ENCODE results near the gene STK35. TPM values are rescaled to one million over a fixed set of nuclear protein-coding genes. Genes with fewer than 3 reads are reported as not detected.

The STK35 gene
- total RNA-seq, 2 experiments from 2014 or later: 18.0 to 18.4 TPM

DNA sequence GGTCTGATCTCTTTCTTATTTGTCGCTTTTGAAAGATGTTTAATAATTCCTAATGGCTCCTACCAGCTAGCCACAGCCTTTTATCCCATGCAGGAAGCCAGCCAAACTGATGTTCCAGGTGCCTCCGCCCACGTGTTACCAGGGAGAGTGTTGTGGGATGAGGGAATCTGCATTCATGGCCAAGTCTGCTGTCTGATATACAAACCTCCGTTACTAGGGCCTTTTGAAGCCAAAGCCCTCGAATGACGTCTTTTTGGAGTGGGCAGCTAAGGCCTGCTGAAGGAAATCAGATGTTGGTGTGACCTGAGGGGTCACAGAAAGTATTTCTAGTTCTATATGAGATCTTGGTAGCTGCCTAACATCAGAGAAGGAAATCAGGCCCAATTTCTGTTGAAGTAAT, 21.3 kb downstream of the STK35 start:
- H3K27ac Mint-ChIP-seq: no peak overlapping the region
- H3K36me3 Mint-ChIP-seq (ENCODE audit: low read depth): peaks cover 45% of the 10 kb centered on the region
- H3K4me3 Mint-ChIP-seq: no peak overlapping the region
- H3K27me3 Mint-ChIP-seq: no peaks in the 10 kb centered on the region
- peaks cover 69% of the 10 kb centered on the region for H3K4me1 Mint-ChIP-seq (ENCODE audit: low read depth)
- ChIA-PET POLR2A (no interaction called here), CTCF (interaction anchor here (1.0 to 1.3 kb wide), 3 partner anchors 10 to 17 kb away, joined by 3 read pairs; no protein-coding TSS in a partner anchor)
- no peak for ATAC-seq
- peaks cover 4% of the 10 kb centered on the region for H3K9me3 Mint-ChIP-seq
- no peak for DNase-seq
- intact Hi-C loops (cut with micrococcal nuclease): no loop called here
- TF ChIP-seq, protein P1, sequence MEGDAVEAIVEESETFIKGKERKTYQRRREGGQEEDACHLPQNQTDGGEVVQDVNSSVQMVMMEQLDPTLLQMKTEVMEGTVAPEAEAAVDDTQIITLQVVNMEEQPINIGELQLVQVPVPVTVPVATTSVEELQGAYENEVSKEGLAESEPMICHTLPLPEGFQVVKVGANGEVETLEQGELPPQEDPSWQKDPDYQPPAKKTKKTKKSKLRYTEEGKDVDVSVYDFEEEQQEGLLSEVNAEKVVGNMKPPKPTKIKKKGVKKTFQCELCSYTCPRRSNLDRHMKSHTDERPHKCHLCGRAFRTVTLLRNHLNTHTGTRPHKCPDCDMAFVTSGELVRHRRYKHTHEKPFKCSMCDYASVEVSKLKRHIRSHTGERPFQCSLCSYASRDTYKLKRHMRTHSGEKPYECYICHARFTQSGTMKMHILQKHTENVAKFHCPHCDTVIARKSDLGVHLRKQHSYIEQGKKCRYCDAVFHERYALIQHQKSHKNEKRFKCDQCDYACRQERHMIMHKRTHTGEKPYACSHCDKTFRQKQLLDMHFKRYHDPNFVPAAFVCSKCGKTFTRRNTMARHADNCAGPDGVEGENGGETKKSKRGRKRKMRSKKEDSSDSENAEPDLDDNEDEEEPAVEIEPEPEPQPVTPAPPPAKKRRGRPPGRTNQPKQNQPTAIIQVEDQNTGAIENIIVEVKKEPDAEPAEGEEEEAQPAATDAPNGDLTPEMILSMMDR (IDR thresholded peaks at IDR 0.05): no peak

DNA sequence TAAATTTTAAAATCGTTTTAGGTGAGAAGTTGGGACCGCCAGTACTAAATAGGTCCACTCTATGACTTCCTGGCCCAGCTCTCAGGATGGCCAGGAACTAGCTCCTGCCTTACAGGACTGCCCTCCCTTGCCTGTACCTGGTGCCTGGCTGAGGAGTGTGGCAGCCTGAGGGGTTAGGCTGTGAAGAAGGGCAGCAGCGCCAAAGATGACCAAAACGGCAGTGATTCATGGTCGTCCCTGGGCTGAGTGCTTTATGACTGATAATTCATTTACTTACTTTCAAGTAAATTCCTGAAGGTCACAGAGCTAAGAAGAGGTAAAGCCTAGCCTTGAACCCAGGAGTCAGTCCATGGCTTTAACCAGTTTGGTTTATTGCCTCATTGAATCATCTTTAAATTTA, 22.1 kb downstream of the STK35 start:
- H3K4me3 Mint-ChIP-seq: no peak overlapping the region
- DNase-seq: no peak
- POLR2A ChIA-PET: interaction anchor here (1.0 kb wide), 1 partner anchor 15 kb away, joined by 3 read pairs; no protein-coding TSS in a partner anchor
- intact Hi-C loops (cut with micrococcal nuclease): no loop called here
- H3K9me3 Mint-ChIP-seq: peaks cover 4% of the 10 kb centered on the region
- H3K27ac Mint-ChIP-seq: no peak overlapping the region
- peaks cover 42% of the 10 kb centered on the region for H3K36me3 Mint-ChIP-seq (ENCODE audit: low read depth)
- TF ChIP-seq, protein P1 (IDR thresholded peaks at IDR 0.05): no peak
- peaks cover 72% of the 10 kb centered on the region for H3K4me1 Mint-ChIP-seq (ENCODE audit: low read depth)
- H3K27me3 Mint-ChIP-seq: no peaks in the 10 kb centered on the region
- CTCF ChIA-PET: interaction anchor here (1.0 to 1.3 kb wide), 3 partner anchors 9 to 49 kb away, joined by 3 read pairs; no protein-coding TSS in a partner anchor
- ATAC-seq: no peak

DNA sequence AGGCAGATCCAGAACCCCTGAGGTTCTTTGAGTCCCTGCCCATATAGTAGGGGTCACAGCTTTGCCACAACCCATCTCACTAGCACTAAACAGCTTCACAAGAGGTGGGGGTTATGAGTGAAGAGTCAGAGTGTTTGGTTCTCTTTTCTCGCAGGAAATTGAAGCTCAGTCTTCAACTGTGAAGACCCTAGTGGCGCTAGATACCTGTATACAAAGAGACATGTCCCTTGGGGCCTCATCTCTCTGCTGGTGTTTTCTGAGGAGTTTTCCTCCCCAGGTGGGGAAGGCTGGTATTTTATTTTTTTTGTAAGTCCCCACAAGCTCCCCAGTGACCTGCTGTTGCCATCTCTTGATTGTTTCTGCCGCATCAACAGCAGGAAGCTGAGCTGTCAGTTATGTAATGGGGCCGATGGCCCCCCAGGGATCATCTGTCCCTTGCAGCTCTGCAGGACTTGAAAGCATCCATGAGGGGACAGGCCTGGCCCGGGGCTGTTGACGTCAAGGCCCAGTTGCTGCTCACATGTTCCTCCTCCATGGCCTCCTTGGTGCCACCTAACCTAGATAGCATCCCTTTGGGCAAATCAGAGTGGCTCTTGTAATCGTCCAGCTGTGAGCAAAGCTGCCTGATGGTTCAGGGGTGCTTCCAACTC, 23.1 kb downstream of the STK35 start:
- no peaks in the 10 kb centered on the region for H3K27me3 Mint-ChIP-seq
- no peak for ATAC-seq
- peaks cover 37% of the 10 kb centered on the region for H3K36me3 Mint-ChIP-seq (ENCODE audit: low read depth)
- POLR2A ChIA-PET: interaction anchor here (0.6 to 1.2 kb wide), 4 partner anchors 13 to 427 kb away, joined by 3 to 5 read pairs (median 4); no protein-coding TSS in a partner anchor
- no peak overlapping the region for H3K4me3 Mint-ChIP-seq
- H3K9me3 Mint-ChIP-seq: no peaks in the 10 kb centered on the region
- CTCF ChIA-PET: interaction anchor here (1.0 to 1.3 kb wide), 4 partner anchors 8 to 48 kb away, joined by 3 to 4 read pairs (median 3); no protein-coding TSS in a partner anchor
- peaks cover 68% of the 10 kb centered on the region for H3K4me1 Mint-ChIP-seq (ENCODE audit: low read depth)
- intact Hi-C loops (cut with micrococcal nuclease): no loop called here
- TF ChIP-seq, protein P1 (IDR thresholded peaks at IDR 0.05): no peak
- H3K27ac Mint-ChIP-seq: no peak overlapping the region
- no peak for DNase-seq

DNA sequence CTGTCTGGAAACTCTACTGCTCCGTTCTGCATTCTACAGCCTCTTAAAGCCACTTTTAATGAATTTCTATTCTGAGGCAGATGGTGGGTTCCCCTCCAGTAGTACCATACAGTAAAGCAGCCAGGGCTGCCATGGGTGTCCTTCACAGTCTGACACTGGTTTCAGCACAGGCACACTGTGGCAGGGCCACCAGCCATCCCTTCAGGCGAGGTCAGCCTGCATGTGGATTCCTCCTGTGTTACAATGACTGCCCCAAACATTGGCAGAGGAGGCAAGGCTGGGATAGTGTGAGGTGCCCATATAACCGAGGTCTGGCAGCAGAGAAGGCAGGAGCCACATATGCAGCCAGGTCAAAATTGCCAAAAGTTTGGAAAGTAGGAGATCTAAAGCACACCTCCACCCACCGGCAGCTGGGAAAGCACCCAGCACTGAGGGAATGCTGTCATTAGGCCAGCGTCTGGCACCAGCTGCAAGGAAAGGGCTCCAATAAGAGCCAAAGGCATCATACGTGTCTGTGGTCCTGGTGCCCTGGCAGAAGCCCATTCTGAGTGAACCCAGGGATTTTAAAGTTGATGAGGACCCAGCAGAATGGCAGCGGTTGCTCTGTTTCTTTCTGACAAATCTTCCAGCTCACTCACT, 24.0 kb downstream of the STK35 start:
- CTCF ChIA-PET: no interaction called here
- Mint-ChIP-seq H3K4me1 (ENCODE audit: low read depth) (peaks cover 67% of the 10 kb centered on the region), H3K27me3 (no peaks in the 10 kb centered on the region), H3K36me3 (ENCODE audit: low read depth) (peaks cover 30% of the 10 kb centered on the region), H3K4me3 (no peak overlapping the region), H3K27ac (no peak overlapping the region), H3K9me3 (no peaks in the 10 kb centered on the region)
- POLR2A ChIA-PET: interaction anchor here (0.6 to 1.4 kb wide), 2 partner anchors 23 to 428 kb away, joined by 4 to 7 read pairs; no protein-coding TSS in a partner anchor
- TF ChIP-seq, protein P1 (IDR thresholded peaks at IDR 0.05): no peak
- ATAC-seq (no peak), DNase-seq (no peak)
- intact Hi-C loops (cut with micrococcal nuclease): no loop called here

DNA sequence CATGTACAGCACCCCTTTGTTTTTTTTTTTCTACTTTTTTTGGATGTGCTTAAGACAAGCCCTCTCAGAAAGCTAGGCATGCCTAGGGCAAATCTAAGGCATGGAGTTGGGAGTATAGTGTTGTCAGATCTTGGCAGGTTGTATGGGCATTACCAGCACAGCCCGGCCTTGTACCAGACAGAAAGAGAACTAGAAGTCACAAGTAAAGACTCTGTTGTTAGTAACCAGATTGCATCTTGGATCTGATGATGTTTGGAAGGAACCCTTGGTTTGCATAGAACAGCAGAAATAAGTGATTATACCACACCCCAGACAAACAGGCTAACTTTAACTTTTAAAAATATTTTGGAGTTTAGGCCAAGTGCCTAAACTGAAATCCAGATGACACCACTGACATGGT, 25.6 kb downstream of the STK35 start:
- Mint-ChIP-seq H3K9me3 (no peaks in the 10 kb centered on the region), H3K27ac (no peak overlapping the region), H3K4me1 (ENCODE audit: low read depth) (peaks cover 63% of the 10 kb centered on the region), H3K27me3 (no peaks in the 10 kb centered on the region), H3K36me3 (ENCODE audit: low read depth) (peaks cover 19% of the 10 kb centered on the region), H3K4me3 (no peak overlapping the region)
- ATAC-seq (no peak), DNase-seq (no peak)
- intact Hi-C loops (cut with micrococcal nuclease): no loop called here
- TF ChIP-seq, protein P1 (IDR thresholded peaks at IDR 0.05): no peak
- CTCF ChIA-PET: no interaction called here
- POLR2A ChIA-PET: interaction anchor here (1.4 kb wide), 1 partner anchor 24 kb away, joined by 7 read pairs; no protein-coding TSS in a partner anchor

All from activated CD8-positive, alpha-beta T cell treated with anti-CD3 and anti-CD28 coated beads for 36 hours (primary cell).